ENCODE measurements around the gene GPR139.

- TF ChIP-seq POLR2A (IDR thresholded peaks at IDR 0.05; ENCODE audit: low read depth, low read length) (no peak), POLR2AphosphoS5 (IDR thresholded peaks at IDR 0.05; ENCODE audit: low read depth, low read length) (no peak), TAF1 (IDR thresholded peaks at IDR 0.05; ENCODE audit: low read depth, low read length) (no peak)
Measured at GRCh38 chr16:20104563-20105183, 31.0 kb upstream of the GPR139 start.
